DMS 273 treated with DMSO at 0.1 percent for 48 hours (cell line): ENCODE data around the gene BICC1.

Source experiments
- DNase-seq: peaks from one replicate; lab custom pipeline; 2025; lab: John Stamatoyannopoulos, UW

BICC1 gene

DNA sequence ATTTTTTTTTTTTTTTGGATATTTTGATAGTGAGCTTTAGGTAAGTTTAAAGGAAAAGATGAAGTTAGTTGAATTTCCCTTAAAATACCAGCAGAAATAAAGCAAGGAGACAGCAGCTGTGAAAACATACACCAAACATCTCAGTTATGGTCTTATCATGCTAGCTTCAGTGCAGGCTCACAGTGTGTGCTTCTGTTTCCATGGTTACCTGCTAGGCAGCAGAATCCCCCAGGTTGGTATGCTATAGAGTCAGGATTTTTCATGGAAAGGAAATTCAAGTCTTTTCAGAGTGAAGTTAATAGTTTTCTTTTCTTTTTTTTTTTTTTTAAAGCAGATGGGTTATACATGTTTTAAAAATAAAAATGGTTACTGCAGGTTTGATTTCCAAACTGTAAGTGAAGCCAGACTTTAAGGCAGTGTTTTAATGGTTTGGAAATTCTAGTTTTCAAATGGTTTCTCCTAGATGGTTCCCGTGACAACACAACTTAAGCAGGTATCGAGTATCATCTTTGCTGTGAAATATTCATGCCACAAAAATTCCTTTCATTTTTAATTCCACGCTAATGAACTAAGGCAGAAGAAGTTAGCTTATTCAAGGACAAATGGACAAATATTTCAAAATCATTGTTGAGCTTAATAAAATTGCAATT lies 230.9 kb downstream of the BICC1 start:
- DNase-seq = no peak

- no peak for DNase-seq
These were observed 234.0 kb downstream of the BICC1 start for GRCh38 chr10:58746474-58747185.

DNA sequence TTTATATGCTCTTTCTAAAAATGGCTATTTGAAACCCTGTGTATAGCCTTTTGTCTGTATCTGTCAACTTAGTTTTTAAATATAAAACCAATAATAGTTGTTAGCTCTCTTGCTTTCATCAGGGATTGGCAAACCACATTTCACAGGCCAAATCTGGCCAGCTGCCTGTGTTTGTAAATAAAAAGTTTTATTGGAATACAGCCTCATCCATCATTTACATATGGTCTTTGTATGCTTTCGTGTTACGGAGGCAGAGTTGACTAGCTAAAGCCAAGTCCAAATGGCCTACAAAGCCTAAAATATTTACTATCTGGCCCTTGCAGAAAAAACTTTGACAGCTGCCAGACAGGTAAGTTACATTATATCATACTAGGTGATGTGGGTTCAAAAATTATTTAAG lies 235.0 kb downstream of the BICC1 start:
- no peak for DNase-seq

DNA sequence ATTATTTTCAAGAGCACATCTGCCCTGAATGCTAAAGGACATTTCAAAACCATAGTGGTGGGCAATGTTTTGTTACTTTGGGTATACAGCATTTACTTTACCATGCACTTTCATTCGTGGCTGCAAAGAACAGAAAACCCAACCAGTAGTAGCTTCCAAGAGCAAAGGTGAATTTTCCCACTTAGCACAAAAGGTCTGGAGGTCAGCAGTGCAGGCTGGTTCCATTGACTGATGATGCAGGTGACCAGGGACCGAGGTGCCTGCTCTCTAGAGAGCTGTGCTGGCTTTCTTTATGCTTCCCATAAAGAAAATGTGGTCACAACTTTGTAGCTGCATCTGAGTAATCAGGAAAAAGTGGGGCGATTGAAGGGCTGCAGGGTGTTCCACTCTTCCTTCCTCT lies 240.0 kb downstream of the BICC1 start:
- DNase-seq = no peak

DNA sequence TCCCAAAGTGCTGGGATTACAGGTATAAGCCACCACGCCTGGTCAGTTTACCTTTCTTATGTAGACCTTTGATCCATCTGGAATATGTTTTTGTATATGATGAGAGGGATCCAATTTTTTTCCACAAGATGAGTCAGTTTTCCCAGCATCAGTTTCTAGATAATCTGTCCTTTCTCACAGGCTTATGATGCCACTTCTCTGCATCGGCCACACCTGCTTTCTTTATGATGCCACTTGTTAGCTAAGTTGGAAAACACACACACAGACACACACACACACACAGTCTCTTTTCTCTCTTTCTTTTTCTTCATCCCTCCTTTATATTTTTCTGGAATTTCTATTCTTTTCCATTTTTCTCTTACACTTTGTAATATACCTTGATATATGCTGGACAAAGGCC lies 240.8 kb downstream of the BICC1 start:
- DNase-seq = no peak

GRCh38 chr10:58754469-58755339 lies 242.0 kb downstream of the BICC1 start:
- DNase-seq = no peak

- DNase-seq = no peak
These were observed 242.6 kb downstream of the BICC1 start for GRCh38 chr10:58755340-58755610.

- no peak for DNase-seq
These were observed 243.0 kb downstream of the BICC1 start for GRCh38 chr10:58755677-58756076.

DNA sequence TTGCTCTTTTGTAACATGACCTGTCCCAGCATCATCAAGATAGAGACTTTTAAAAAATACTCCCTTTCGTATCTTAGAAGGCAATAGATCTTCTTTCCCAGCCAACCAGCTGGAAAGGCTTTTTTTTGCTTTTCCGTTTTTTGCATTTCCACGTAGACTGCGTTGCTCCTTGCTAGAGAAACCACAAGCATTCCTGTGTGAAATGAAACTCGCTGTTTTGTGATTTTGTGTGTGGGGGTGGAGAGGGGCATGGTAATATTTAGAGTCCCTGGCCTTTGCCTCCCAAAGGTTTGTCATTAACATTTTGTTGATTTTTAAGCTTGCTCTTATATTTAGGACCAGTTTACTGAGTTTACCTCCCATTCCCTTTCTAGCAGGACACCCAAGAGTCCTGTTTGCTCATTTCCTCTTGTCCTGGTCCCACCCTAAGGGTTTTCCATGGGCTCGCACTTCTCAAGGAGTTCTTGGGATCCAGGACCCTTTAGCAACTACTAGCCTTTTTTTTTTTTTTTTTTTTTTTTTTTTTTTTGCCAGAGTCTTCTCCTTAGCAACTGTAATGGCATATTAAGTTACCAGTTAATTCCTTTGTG lies 243.6 kb downstream of the BICC1 start:
- no peak for DNase-seq

DNA sequence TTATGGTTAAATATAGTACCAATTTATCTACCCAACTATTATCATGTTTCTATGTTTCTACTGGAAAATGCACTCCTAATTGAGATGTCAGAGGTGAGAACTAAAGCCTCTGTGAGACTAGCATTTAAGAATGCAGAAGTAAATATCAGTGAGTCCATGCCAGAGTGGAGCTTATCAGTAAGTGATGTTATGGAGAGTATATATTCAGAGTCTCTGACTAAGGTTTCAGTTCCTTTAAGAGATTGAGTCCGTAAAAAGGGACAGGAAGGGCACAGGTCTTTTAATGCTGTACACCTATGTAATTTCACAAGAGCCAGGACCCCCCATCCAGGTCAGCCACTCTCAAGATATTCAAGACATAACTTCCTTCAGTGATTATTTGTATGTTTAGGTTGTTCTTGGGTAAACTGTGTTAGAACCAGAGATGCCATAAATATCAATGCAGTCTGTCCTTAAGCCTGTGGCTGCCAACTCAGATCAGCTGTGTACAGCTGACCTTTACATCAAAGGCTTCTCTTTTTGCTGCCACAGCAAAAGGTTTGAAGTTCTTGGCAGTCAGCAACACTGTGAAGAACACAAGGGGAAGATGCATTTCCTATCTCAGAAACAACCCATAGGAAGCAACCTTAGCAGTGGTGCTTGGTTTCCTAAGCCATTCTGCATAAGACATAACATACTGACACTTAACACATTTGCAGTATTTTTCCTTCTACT lies 244.8 kb downstream of the BICC1 start:
- no peak for DNase-seq

DNA sequence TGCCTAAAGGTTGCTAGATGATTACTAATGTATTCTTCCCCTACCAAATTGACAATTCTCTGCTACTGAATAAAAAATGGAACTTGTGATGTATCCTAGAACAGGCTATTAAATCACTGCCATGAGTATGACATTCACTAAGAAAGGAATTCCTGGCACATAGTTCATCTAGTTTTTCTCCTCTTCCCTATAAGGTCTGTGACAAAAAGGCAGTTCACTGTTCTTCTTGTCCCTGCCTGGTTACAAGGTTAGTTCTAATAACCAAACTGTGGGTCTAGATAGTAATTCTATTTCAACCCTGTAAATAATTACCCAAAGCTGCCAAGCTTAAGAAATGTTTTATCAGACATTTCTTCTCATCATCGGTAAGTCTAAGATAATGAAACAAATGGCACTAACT lies 245.6 kb downstream of the BICC1 start:
- DNase-seq = no peak

GRCh38 chr10:58764087-58764747 lies 251.5 kb downstream of the BICC1 start:
- no peak for DNase-seq

GRCh38 chr10:58765910-58766309 lies 253.2 kb downstream of the BICC1 start:
- no peak for DNase-seq

- no peak for DNase-seq
These were observed 255.0 kb downstream of the BICC1 start for GRCh38 chr10:58767652-58768051.

GRCh38 chr10:58771863-58772262 lies 259.2 kb downstream of the BICC1 start:
- DNase-seq = no peak

DNA sequence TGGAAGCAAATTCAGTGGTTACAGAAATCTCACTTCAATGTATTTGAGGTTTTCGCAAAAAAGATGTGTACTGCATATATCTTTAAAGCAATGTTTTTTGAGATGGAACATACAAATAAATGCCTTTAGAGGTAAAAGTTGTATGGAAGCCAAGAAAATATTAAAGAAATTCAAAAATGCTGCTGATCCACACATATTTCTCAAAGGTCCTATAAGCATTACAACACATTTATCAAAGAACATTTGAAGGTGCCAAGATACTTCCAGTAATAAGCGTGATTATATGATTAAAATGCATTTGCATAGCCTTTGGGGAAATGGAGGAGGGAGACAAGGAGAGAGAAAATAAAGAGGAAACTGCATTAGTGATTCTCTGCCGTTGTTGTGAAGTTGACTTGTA lies 260.1 kb downstream of the BICC1 start:
- no peak for DNase-seq

DNA sequence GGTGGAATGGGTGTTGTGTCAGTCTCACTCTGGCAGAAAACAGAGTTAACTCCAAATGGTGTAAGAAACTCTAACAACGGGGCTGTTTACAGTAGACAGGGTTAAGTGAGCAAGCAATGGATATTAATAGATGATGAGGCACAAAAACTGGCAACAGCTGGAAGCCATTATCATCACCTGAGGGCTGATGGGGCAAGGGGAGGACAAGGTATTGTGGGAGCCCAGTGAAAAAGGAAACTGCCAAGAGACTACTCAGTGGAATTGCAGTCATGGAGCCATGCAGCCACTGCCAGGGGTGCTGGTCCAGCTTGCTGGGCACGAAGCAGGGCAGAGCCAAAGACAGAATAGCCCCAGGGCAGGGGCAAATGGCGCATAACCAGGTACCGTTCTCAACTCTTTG lies 260.7 kb downstream of the BICC1 start:
- DNase-seq = no peak

- no peak for DNase-seq
These were observed 261.3 kb downstream of the BICC1 start for GRCh38 chr10:58773944-58774343.

- DNase-seq = no peak
These were observed 263.4 kb downstream of the BICC1 start for GRCh38 chr10:58775960-58776567.

- DNase-seq = no peak
These were observed 264.1 kb downstream of the BICC1 start for GRCh38 chr10:58776568-58777318.
